Measurements from ENCODE around the gene GKN2.
"Not testable (repeated sequence)": the region's sequence is repeated elsewhere in the genome, so short reads cannot be mapped to it uniquely, and the experiment has no call there.

GKN2 gene

GRCh38 chr2:68900496-68901198 is 52.0 kb downstream of the GKN2 start:
- DNase-seq: no peak
- intact Hi-C loops (cut with DNase I): no loop called here

GRCh38 chr2:68895981-68896380 is 56.7 kb downstream of the GKN2 start:
- intact Hi-C loops (cut with DNase I); DNase-seq: not testable (repeated sequence)
